Mesendoderm (in vitro differentiated cells): Measurements from ENCODE around the gene SCNN1B.
A peak's percentile ranks its signal among the peaks of the same experiment; 100 is the strongest.

Source experiments
- DNase-seq: peaks from one replicate; pipeline ENCODE4 v3.0.0; 2013
- H2AK5ac ChIP-seq: 2 replicates; pipeline ENCODE4 v1.6.1; 2013; ENCODE audit warnings: low read length, inconsistent platforms
- H2BK120ac ChIP-seq: 2 replicates; pipeline ENCODE4 v1.6.1; 2013; ENCODE audit warnings: low read depth, mild to moderate bottlenecking, low read length, moderate library complexity, mixed read lengths
- H2BK15ac ChIP-seq: replicated peaks from 2 replicates; pipeline ENCODE4 v1.6.1; 2013; ENCODE audit warnings: low read depth, mild to moderate bottlenecking, moderate library complexity
- H2BK5ac ChIP-seq: 2 replicates; pipeline ENCODE4 v1.6.1; 2013; ENCODE audit warnings: low read length, inconsistent platforms
- H3K18ac ChIP-seq: 2 replicates; pipeline ENCODE4 v1.6.1; 2013; ENCODE audit warnings: mild to moderate bottlenecking, low read length, mixed read lengths
- H3K23ac ChIP-seq: one replicate; pipeline ENCODE4 v1.6.1; 2013; ENCODE audit warnings: low read length
- H3K27ac ChIP-seq: 2 replicates; pipeline ENCODE4 v1.5.1; 2013; ENCODE audit warnings: low read depth, mild to moderate bottlenecking, inconsistent platforms, low read length, moderate library complexity
- H3K27me3 ChIP-seq: 2 replicates; pipeline ENCODE4 v1.6.1; 2013; ENCODE audit warnings: low read length, control low read depth, mild to moderate bottlenecking, inconsistent platforms; ENCODE audit not compliant: insufficient read depth, poor library complexity
- H3K36me3 ChIP-seq: 2 replicates; pipeline ENCODE4 v1.6.1; 2013; ENCODE audit warnings: low read length, inconsistent platforms; ENCODE audit not compliant: control insufficient read depth, insufficient read depth
- H3K4ac ChIP-seq: one replicate; pipeline ENCODE4 v1.6.1; 2013; ENCODE audit warnings: low read depth, mild to moderate bottlenecking, low read length, moderate library complexity
- H3K4me1 ChIP-seq: 2 replicates; pipeline ENCODE4 v1.6.1; 2013; ENCODE audit warnings: low read depth, low read length, inconsistent platforms; ENCODE audit not compliant: control insufficient read depth
- H3K4me2 ChIP-seq: 2 replicates; pipeline ENCODE4 v1.6.1; 2013; ENCODE audit warnings: low read length
- H3K4me3 ChIP-seq: 2 replicates; pipeline ENCODE4 v1.5.1; 2013; ENCODE audit warnings: mild to moderate bottlenecking, low read length
- H3K56ac ChIP-seq: one replicate; pipeline ENCODE4 v1.6.1; 2013; ENCODE audit warnings: low read length
- H3K79me1 ChIP-seq: 2 replicates; pipeline ENCODE4 v1.6.1; 2013; ENCODE audit warnings: low read length, inconsistent platforms
- H3K79me2 ChIP-seq: 2 replicates; pipeline ENCODE4 v1.6.1; 2013; ENCODE audit warnings: mild to moderate bottlenecking, low read length; ENCODE audit not compliant: control insufficient read depth, insufficient read depth
- H3K9ac ChIP-seq: 2 replicates; pipeline ENCODE4 v1.6.1; 2013; ENCODE audit warnings: low read length, inconsistent platforms
- H4K5ac ChIP-seq: one replicate; pipeline ENCODE4 v1.6.1; 2013; ENCODE audit warnings: low read length
- H4K8ac ChIP-seq: one replicate; pipeline ENCODE4 v1.6.1; 2013; ENCODE audit warnings: low read depth, mild to moderate bottlenecking, control low read depth, low read length, moderate library complexity
- WGBS: extraction: QIAGEN DNeasy Blood & Tissue Kit; methylation state at CpG from one replicate; pipeline ENCODE4 v1.1.7; 2013; ENCODE audit warnings: low lambda C conversion rate, missing lambda C conversion rate; ENCODE audit not compliant: insufficient coverage; ENCODE audit errors: extremely low coverage; 5-methylcytosine and 5-hydroxymethylcytosine counted together

SCNN1B gene

DNA sequence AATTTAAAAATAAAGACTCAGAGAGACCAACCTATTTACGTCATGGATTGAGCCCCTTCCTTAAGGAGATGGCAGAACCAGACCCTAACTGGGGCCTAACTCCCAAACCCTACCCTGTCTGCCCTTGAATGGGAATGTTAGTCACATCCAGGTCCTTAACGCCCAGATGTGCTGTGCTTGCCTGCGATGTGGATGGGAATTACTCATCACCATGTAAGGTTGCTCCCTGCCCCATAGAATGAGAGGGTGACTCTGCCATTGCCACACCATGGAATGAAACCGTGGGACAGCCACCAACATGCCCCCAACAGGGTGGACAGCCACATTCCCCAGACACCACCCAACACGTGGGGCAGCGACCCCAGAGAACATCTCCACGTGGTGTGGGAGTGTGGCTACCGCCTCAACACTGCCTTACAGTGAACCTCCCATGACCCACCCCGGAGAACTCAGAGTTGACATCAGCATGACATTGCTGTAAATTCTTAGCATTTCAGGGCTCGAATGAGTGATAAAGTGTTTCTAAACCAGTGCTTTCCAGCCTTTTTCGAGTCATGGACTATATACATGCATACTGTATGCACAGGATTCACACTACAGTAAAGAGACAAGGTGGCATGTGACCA, 31.8 kb downstream of the SCNN1B start:
- H3K79me2 ChIP-seq: no peaks in the 10 kb centered on the region
- no peaks in the 10 kb centered on the region for H3K79me1 ChIP-seq
- H2BK5ac ChIP-seq: no peak overlapping the region
- no peak overlapping the region for H4K8ac ChIP-seq
- H3K27me3 ChIP-seq: no peaks in the 10 kb centered on the region
- no peak overlapping the region for H2BK120ac ChIP-seq
- peak; percentile 21 for DNase-seq
- no CpG with 5 or more reads among the region's 11 CpGs for WGBS
- H3K18ac ChIP-seq: no peak overlapping the region
- no peak overlapping the region for H3K56ac ChIP-seq
- no peak overlapping the region for H3K9ac ChIP-seq
- no peak overlapping the region for H3K4me2 ChIP-seq
- H3K4ac ChIP-seq: no peak overlapping the region
- no peaks in the 10 kb centered on the region for H3K4me1 ChIP-seq
- no peak overlapping the region for H3K4me3 ChIP-seq
- H3K23ac ChIP-seq: no peak overlapping the region
- H3K27ac ChIP-seq: no peak overlapping the region
- H4K5ac ChIP-seq: no peak overlapping the region
- no peak overlapping the region for H2AK5ac ChIP-seq
- no peaks in the 10 kb centered on the region for H3K36me3 ChIP-seq
- H2BK15ac ChIP-seq: no peak overlapping the region

DNA sequence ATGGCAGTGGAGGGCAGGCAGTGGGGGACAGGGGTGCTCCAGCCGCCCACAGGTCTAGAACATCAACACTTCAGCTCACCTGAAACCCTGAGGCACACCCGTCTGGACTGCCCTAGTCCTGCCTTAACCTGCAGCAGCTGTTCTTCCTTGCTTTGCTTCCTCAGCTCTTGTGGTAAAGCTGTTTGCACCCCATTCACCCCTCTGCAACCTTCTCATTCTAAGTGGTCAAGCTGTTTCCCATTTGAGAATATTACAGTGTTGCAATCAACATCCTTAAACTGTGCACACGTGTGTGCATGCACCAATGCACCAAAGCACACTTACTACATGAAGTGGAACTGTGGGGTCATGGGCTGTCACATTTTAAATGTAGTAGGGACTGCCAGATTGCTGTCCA, 32.4 kb downstream of the SCNN1B start:
- H3K18ac ChIP-seq: no peak overlapping the region
- H3K36me3 ChIP-seq: no peaks in the 10 kb centered on the region
- H3K4me3 ChIP-seq: no peak overlapping the region
- H3K4ac ChIP-seq: no peak overlapping the region
- no peak overlapping the region for H2BK5ac ChIP-seq
- no peaks in the 10 kb centered on the region for H3K4me1 ChIP-seq
- no peak overlapping the region for H3K27ac ChIP-seq
- no peaks in the 10 kb centered on the region for H3K27me3 ChIP-seq
- no peak overlapping the region for H3K23ac ChIP-seq
- no CpG with 5 or more reads among the region's 3 CpGs for whole genome bisulfite sequencing
- no peak overlapping the region for H3K56ac ChIP-seq
- no peak overlapping the region for H4K8ac ChIP-seq
- no peak overlapping the region for H3K4me2 ChIP-seq
- no peak for DNase-seq
- H2BK120ac ChIP-seq: no peak overlapping the region
- no peak overlapping the region for H2AK5ac ChIP-seq
- H4K5ac ChIP-seq: no peak overlapping the region
- no peaks in the 10 kb centered on the region for H3K79me2 ChIP-seq
- no peak overlapping the region for H3K9ac ChIP-seq
- no peak overlapping the region for H2BK15ac ChIP-seq
- H3K79me1 ChIP-seq: no peaks in the 10 kb centered on the region

DNA sequence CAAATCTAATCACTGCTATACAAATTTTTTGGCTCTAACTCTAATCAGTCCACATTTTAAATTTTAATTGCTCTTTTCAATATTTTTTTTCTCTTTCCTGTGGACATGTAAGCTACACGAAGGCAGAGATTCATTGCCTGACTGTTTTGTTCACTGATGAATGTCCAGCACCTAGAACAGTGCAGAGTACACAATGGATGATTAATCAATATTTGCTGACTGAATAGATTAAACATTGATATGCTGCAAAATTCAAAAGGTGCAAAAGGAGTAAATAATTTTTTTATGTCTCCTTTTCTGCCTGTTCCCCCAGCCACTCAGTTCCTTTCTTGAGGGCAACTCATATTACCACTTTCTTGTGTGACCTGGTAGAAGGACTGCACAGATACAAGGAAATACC, 32.8 kb downstream of the SCNN1B start:
- H4K5ac ChIP-seq: no peak overlapping the region
- no peaks in the 10 kb centered on the region for H3K27me3 ChIP-seq
- H2BK5ac ChIP-seq: no peak overlapping the region
- H3K4me3 ChIP-seq: no peak overlapping the region
- H2BK15ac ChIP-seq: no peak overlapping the region
- WGBS: no CpG with 5 or more reads among the region's 1 CpG
- DNase-seq: no peak
- H3K4ac ChIP-seq: no peak overlapping the region
- H2AK5ac ChIP-seq: no peak overlapping the region
- H3K23ac ChIP-seq: no peak overlapping the region
- no peaks in the 10 kb centered on the region for H3K79me1 ChIP-seq
- no peak overlapping the region for H3K56ac ChIP-seq
- H4K8ac ChIP-seq: no peak overlapping the region
- H3K9ac ChIP-seq: no peak overlapping the region
- no peak overlapping the region for H3K4me2 ChIP-seq
- no peaks in the 10 kb centered on the region for H3K79me2 ChIP-seq
- H3K18ac ChIP-seq: no peak overlapping the region
- no peaks in the 10 kb centered on the region for H3K36me3 ChIP-seq
- H2BK120ac ChIP-seq: no peak overlapping the region
- H3K27ac ChIP-seq: no peak overlapping the region
- H3K4me1 ChIP-seq: no peaks in the 10 kb centered on the region

DNA sequence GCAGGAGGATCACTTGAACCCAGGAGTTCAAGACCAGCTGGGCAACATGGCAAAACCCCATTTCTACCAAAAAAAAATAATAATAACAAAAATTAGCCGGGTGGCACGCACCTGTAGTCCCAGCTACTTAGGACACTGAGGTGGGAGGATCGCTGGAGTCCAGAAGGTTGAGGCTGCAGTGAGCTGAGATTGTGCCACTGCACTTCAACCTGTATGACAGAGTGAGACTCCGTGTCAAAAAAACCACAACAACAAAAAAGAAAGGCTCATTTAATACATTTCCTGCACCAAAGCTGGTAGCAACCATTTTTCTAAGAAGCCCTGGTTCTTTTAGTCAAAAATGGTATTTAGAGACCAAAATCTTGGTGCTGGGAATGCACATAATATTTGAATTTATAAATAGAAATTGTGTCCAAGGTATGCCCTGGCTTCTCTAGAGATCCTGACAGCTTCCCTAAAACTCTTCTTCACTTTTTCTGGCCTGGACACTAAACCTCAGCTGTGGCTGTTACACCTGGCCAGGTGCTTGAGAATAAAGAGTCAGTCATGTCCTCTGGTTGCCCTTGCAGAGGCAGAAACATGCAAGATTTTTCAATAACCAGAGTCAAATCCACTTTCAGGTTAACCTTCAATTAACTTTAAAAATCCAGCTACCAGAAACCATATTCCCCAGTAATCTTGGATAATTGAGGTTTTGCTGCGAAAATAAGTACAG, 35.9 kb downstream of the SCNN1B start:
- no peaks in the 10 kb centered on the region for H3K4me1 ChIP-seq
- no peak overlapping the region for H2BK5ac ChIP-seq
- H3K79me2 ChIP-seq: no peaks in the 10 kb centered on the region
- no peak overlapping the region for H2BK15ac ChIP-seq
- no peak overlapping the region for H3K23ac ChIP-seq
- H3K4me2 ChIP-seq: no peak overlapping the region
- no peak overlapping the region for H3K4ac ChIP-seq
- DNase-seq: no peak
- no peak overlapping the region for H3K56ac ChIP-seq
- H4K5ac ChIP-seq: no peak overlapping the region
- H4K8ac ChIP-seq: no peak overlapping the region
- H3K79me1 ChIP-seq: no peaks in the 10 kb centered on the region
- WGBS: no CpG with 5 or more reads among the region's 5 CpGs
- no peak overlapping the region for H3K18ac ChIP-seq
- H3K27ac ChIP-seq: no peak overlapping the region
- no peak overlapping the region for H3K4me3 ChIP-seq
- no peaks in the 10 kb centered on the region for H3K27me3 ChIP-seq
- no peaks in the 10 kb centered on the region for H3K36me3 ChIP-seq
- H2AK5ac ChIP-seq: no peak overlapping the region
- H3K9ac ChIP-seq: no peak overlapping the region
- H2BK120ac ChIP-seq: no peak overlapping the region

DNA sequence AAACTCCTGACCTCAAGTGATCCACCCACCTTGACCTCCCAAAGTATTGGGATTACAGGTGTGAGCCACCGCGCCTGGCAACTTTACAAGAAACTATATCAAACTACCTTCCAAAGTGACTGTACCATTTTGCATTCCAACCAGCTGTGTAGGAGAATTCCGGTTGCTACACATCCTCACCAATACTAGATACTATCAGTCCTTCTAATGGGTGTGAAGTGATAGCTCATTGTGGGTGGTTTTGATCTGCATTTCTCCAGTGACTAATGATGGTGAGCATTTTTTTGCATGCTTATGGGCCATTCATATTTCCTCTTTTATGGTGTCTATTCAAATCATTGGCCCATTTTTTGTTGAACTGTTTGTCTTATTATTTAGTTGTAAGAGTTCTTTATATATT, 37.7 kb downstream of the SCNN1B start:
- H2BK15ac ChIP-seq: no peak overlapping the region
- no peaks in the 10 kb centered on the region for H3K79me2 ChIP-seq
- no peaks in the 10 kb centered on the region for H3K4me1 ChIP-seq
- no peak for DNase-seq
- H3K23ac ChIP-seq: no peak overlapping the region
- no peak overlapping the region for H3K18ac ChIP-seq
- H3K4ac ChIP-seq: no peak overlapping the region
- H4K5ac ChIP-seq: no peak overlapping the region
- no peak overlapping the region for H3K4me2 ChIP-seq
- no peaks in the 10 kb centered on the region for H3K36me3 ChIP-seq
- no peak overlapping the region for H3K4me3 ChIP-seq
- no peak overlapping the region for H2BK5ac ChIP-seq
- H3K9ac ChIP-seq: no peak overlapping the region
- WGBS: no CpG with 5 or more reads among the region's 3 CpGs
- no peak overlapping the region for H2BK120ac ChIP-seq
- no peak overlapping the region for H2AK5ac ChIP-seq
- no peak overlapping the region for H3K56ac ChIP-seq
- H3K27me3 ChIP-seq: no peaks in the 10 kb centered on the region
- no peak overlapping the region for H4K8ac ChIP-seq
- H3K79me1 ChIP-seq: no peaks in the 10 kb centered on the region
- H3K27ac ChIP-seq: no peak overlapping the region
